Uterus (tissue), 2 donors: ENCODE results near the gene MCL1.

Source experiments
- CTCF ChIP-seq, 4 experiments: fragments of 200-600 bp in 2 of 4; fragments of 450-650 bp in 2 of 4; sonication (generic) in 2 of 4; IDR thresholded peaks; one replicate each; pipeline ENCODE4 v1.5.1; 2016 to 2019; ENCODE audit warnings: antibody characterized with exemption in 4 of 4, mild to moderate bottlenecking in 2 of 4, moderate library complexity in 1 of 4
- POLR2A ChIP-seq, 2 donors: fragments of 450-650 bp; IDR thresholded peaks; one replicate each; pipeline ENCODE4 v1.6.1; 2016; ENCODE audit warnings: antibody characterized with exemption in 2 of 2, mild to moderate bottlenecking in 1 of 2, moderate library complexity in 1 of 2

GRCh38 chr1:150567717-150568593, 11.5 kb downstream of the MCL1 start:
- peak; percentile 30 to 55 for TF ChIP-seq POLR2A (IDR thresholded peaks at IDR 0.05)
- peak in 1 of 4 experiments; percentile 16 for TF ChIP-seq CTCF (IDR thresholded peaks at IDR 0.05)
